Activated B cell treated with CpG ODN at 0.5 μM for 24 hours (primary cell): ENCODE data around the gene POLE. TPM values are rescaled to one million over a fixed set of nuclear protein-coding genes. Genes with fewer than 3 reads are reported as not detected.

ENCODE experiments used
- ATAC-seq: fragments of 200-7000 bp; cut with Tn5 transposase; one replicate; pipeline ENCODE4 v1.10.0; 2021; ENCODE audit warnings: low read depth, mild to moderate bottlenecking, moderate library complexity
- CTCF ChIA-PET: fragments of 350-600 bp; sonication (Branson Sonifier 250); formaldehyde crosslinking; loops from one replicate; lab custom pipeline; 2021; ENCODE audit warnings: antibody characterized with exemption; lab: Charles Lee
- POLR2A ChIA-PET: fragments of 350-600 bp; sonication (Branson Sonifier 250); formaldehyde crosslinking; loops from one replicate; lab custom pipeline; 2021; ENCODE audit warnings: antibody characterized with exemption; lab: Charles Lee
- DNase-seq: peaks from one replicate; pipeline ENCODE4 v3.0.0; 2022
- H3K27ac Mint-ChIP-seq: one replicate; pipeline ENCODE4 v1.8.0; 2020; ENCODE audit warnings: mixed read lengths
- H3K27me3 Mint-ChIP-seq: one replicate; pipeline ENCODE4 v1.8.0; 2021; ENCODE audit warnings: mixed read lengths
- H3K36me3 Mint-ChIP-seq: one replicate; pipeline ENCODE4 v1.8.0; 2021; ENCODE audit warnings: low read depth, mixed read lengths
- H3K4me1 Mint-ChIP-seq: one replicate; pipeline ENCODE4 v1.8.0; 2021; ENCODE audit warnings: mixed read lengths
- H3K4me3 Mint-ChIP-seq: one replicate; pipeline ENCODE4 v1.8.0; 2020; ENCODE audit warnings: mild to moderate bottlenecking, mixed read lengths
- H3K9me3 Mint-ChIP-seq: one replicate; pipeline ENCODE4 v1.8.0; 2020; ENCODE audit warnings: mixed read lengths
- intact Hi-C: fragments of 100-400 bp; cut with micrococcal nuclease; formaldehyde crosslinking; loops from one replicate; pipeline ENCODE4 v1.15.1; 2024
- total RNA-seq: library from RNA; stranded (reverse); gene quantifications from 2 replicates; pipeline ENCODE4 v1.2.3, GENCODE V29; 2022
- TF ChIP-seq, protein P1 (sequence below): fragments of 200-600 bp; IDR thresholded peaks from one replicate; pipeline ENCODE4 v1.8.0; 2022; ENCODE audit warnings: antibody characterized with exemption, mild to moderate bottlenecking

POLE gene
- total RNA-seq, 1 donor from 2014 or later: 64.3 TPM

DNA sequence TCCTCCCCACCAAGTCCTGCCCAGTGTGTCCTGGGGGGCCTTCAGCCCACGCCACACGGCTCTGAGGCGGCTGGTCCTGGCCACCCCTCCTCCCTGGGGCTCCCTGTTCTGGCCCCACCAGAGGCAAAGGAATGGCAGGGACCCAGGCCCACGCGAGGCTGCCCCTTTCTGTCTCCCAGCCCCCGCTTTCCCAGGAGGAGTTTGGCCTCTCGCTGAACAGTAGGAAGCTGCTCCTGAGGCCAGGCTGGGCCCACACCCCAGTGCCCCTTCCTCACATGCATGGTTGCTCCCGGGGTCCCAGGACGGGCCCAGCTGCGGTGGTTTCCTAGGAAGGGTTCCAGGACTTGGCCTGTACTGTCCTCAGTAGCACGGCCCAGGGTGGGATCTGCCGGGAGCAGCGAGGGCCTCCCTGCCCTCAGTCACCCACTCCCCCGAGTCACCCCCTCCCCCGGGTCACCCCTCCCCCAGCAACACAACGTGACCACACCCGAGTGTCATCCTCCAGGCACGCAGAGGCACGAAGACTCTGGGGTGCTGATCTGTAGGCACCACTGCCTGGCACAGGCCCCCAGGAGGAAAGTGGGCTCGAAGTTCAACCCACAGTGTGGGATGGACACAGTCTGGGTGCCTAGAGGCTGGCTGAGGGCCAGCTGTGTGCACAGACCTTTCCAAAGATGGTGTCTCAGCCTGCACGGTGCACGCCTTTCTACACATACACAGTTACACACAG lies 109.8 kb downstream of the POLE start:
- POLR2A ChIA-PET: no interaction called here
- DNase-seq: no peak
- Mint-ChIP-seq H3K9me3 (no peaks in the 10 kb centered on the region), H3K4me1 (no peaks in the 10 kb centered on the region), H3K36me3 (peaks cover 54% of the 10 kb centered on the region), H3K27ac (no peak overlapping the region), H3K4me3 (no peak overlapping the region), H3K27me3 (no peaks in the 10 kb centered on the region)
- TF ChIP-seq, protein P1, sequence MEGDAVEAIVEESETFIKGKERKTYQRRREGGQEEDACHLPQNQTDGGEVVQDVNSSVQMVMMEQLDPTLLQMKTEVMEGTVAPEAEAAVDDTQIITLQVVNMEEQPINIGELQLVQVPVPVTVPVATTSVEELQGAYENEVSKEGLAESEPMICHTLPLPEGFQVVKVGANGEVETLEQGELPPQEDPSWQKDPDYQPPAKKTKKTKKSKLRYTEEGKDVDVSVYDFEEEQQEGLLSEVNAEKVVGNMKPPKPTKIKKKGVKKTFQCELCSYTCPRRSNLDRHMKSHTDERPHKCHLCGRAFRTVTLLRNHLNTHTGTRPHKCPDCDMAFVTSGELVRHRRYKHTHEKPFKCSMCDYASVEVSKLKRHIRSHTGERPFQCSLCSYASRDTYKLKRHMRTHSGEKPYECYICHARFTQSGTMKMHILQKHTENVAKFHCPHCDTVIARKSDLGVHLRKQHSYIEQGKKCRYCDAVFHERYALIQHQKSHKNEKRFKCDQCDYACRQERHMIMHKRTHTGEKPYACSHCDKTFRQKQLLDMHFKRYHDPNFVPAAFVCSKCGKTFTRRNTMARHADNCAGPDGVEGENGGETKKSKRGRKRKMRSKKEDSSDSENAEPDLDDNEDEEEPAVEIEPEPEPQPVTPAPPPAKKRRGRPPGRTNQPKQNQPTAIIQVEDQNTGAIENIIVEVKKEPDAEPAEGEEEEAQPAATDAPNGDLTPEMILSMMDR: no peak
- ATAC-seq: no peak
- CTCF ChIA-PET: no interaction called here
- intact Hi-C loops: no loop called here

DNA sequence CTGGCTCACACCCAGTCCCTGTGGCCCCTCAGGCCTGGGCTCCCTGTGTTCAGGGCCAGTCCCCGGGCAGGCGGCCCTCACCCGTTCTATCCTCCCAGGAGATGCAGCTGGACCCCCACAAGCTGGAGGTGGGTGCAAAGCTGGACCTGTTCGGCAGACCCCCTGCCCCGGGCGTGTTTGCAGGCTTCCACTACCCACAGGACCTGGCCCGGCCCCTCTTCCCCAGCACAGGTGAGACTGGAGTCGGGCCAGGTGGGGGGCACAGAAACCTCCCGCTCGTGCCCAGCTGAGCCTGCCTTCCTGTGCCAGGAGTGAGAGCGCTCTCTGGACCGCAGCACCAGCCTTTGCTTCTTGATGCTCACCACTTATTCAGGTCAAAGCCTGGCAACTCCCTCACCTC lies 110.4 kb downstream of the POLE start:
- Mint-ChIP-seq H3K36me3 (peaks cover 54% of the 10 kb centered on the region), H3K4me1 (no peaks in the 10 kb centered on the region), H3K4me3 (no peak overlapping the region), H3K27ac (no peak overlapping the region), H3K27me3 (no peaks in the 10 kb centered on the region), H3K9me3 (no peaks in the 10 kb centered on the region)
- DNase-seq (no peak), ATAC-seq (no peak)
- ChIA-PET POLR2A (no interaction called here), CTCF (no interaction called here)
- intact Hi-C loops: no loop called here
- TF ChIP-seq, protein P1: no peak

DNA sequence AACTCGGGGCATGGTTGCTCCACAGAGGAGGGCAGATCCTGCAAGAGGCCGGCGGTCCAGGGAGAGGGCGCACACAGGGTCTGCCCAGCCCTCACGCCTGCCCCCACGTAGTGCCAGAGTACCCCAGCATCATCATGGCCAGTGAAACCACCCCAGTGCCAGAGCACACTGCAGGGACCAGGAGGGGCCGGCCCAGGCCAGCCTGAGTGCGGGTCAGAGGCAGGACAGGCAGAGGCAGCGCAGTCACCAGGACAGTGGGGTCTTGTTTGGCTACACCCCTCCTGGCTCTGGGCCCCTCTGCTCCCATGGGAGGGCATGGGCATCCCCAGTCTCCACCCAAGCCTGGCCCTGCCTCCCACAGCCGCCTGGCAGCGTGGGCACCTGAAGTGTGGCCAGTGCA lies 111.5 kb downstream of the POLE start:
- ATAC-seq: no peak
- H3K4me3 Mint-ChIP-seq: no peak overlapping the region

DNA sequence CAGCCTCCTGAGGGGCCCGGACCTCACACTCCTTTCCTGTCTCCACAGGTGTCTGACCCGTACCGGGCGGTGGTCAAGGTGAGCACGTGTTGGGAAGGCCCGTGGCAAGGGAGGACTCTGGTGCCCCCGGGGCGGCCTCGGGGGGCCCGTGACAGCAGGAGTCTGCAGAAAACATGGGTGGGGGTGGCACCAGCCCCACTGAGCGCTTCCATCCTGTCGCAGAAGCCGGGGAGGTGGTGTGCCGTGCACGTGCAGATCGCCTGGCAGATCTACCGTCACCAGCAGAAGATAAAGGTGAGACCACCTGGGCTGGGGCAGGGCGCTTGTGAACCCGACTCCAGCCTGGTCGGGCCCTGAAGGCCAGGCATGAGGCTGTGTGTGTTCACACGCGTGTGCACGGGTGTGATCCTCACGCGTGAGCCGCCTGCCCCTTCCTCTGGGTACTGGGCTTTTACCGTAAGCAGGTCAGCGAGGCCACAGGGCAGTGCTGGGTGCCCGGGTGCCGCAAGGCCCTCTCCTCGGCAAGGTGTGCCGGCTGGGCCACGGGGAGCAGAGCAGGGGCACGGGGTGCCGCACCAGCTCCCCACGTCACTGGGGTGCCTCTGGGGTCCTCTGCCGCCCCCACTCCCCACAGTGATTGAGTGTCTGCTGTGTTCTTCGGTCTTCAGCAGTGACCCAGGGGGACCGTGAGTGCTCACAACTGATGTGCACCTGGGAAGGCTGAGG lies 112.7 kb downstream of the POLE start:
- ATAC-seq (no peak), DNase-seq (no peak)
- no peaks in the 10 kb centered on the region for H3K27me3 Mint-ChIP-seq
- H3K9me3 Mint-ChIP-seq: no peaks in the 10 kb centered on the region
- TF ChIP-seq, protein P1: no peak
- peaks cover 44% of the 10 kb centered on the region for H3K36me3 Mint-ChIP-seq
- ChIA-PET POLR2A (no interaction called here), CTCF (no interaction called here)
- intact Hi-C loops: no loop called here
- H3K4me3 Mint-ChIP-seq: no peak overlapping the region
- no peaks in the 10 kb centered on the region for H3K4me1 Mint-ChIP-seq
- H3K27ac Mint-ChIP-seq: no peak overlapping the region

More for the DNA sequence above, 111.5 kb downstream of the POLE start:
- ChIA-PET POLR2A (no interaction called here), CTCF (no interaction called here)
- DNase-seq: no peak
- TF ChIP-seq, protein P1: no peak
- Mint-ChIP-seq H3K27ac (no peak overlapping the region), H3K9me3 (no peaks in the 10 kb centered on the region), H3K27me3 (no peaks in the 10 kb centered on the region), H3K4me1 (no peaks in the 10 kb centered on the region), H3K36me3 (peaks cover 54% of the 10 kb centered on the region)
- intact Hi-C loops: no loop called here

Other genes starting within 250 kb of the POLE start
- 50.3 and 58.7 TPM in 2 replicates for gene FBRSL1, start 197.2 kb downstream of the POLE start, total RNA-seq
- not detected in 2 replicates for gene LRCOL1, start 76.8 kb downstream of the POLE start, total RNA-seq
- gene P2RX2, start 68.6 kb downstream of the POLE start, total RNA-seq: not detected in 2 replicates
- gene PXMP2, start 245 bp upstream of the POLE start, total RNA-seq: 5.3 and 7.7 TPM in 2 replicates
- 44.0 and 48.7 TPM in 2 replicates for gene PGAM5, start 23.5 kb upstream of the POLE start, total RNA-seq
- 117 and 136 TPM in 2 replicates for gene ANKLE2, start 74.5 kb upstream of the POLE start, total RNA-seq
- 51.3 and 52.4 TPM in 2 replicates for gene GOLGA3, start 141.5 kb upstream of the POLE start, total RNA-seq
- 89.4 and 108 TPM in 2 replicates for gene CHFR, start 200.3 kb upstream of the POLE start, total RNA-seq